ENCODE results near the gene LRMDA.

Gene LRMDA

DNA sequence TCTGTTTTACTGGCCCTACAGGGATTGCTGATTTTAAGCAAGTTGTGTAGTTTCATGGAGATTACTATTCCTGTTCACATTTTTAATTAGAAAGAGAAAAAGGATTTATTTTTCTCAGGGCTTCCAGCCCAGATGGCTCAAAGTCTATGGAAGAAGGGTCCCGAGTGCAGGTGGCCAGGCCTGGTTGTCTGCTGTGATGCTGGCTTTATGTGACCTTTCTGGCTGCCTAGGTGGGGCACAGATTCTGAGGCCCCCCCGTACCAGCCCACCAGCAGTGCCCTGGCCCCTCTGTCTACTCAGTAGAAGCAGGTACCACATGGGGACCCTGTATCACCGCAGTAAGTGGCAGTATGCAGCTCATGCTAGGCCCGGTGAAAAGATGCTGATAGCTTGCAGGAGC, 426.5 kb downstream of the LRMDA start:
- peaks cover 4% of the 10 kb centered on the region for H3K27me3 Mint-ChIP-seq (ENCODE audit: low read depth)
- no peaks in the 10 kb centered on the region for H3K36me3 Mint-ChIP-seq (ENCODE audit: low read depth)
- H3K27ac Mint-ChIP-seq: no peak overlapping the region
- TF ChIP-seq, protein P1, sequence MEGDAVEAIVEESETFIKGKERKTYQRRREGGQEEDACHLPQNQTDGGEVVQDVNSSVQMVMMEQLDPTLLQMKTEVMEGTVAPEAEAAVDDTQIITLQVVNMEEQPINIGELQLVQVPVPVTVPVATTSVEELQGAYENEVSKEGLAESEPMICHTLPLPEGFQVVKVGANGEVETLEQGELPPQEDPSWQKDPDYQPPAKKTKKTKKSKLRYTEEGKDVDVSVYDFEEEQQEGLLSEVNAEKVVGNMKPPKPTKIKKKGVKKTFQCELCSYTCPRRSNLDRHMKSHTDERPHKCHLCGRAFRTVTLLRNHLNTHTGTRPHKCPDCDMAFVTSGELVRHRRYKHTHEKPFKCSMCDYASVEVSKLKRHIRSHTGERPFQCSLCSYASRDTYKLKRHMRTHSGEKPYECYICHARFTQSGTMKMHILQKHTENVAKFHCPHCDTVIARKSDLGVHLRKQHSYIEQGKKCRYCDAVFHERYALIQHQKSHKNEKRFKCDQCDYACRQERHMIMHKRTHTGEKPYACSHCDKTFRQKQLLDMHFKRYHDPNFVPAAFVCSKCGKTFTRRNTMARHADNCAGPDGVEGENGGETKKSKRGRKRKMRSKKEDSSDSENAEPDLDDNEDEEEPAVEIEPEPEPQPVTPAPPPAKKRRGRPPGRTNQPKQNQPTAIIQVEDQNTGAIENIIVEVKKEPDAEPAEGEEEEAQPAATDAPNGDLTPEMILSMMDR (IDR thresholded peaks at IDR 0.05; ENCODE audit: unreplicated experiment in 3 of 3): no peak
- no peaks in the 10 kb centered on the region for H3K9me3 Mint-ChIP-seq
- H3K4me3 Mint-ChIP-seq: no peak overlapping the region
- no peaks in the 10 kb centered on the region for H3K4me1 Mint-ChIP-seq

DNA sequence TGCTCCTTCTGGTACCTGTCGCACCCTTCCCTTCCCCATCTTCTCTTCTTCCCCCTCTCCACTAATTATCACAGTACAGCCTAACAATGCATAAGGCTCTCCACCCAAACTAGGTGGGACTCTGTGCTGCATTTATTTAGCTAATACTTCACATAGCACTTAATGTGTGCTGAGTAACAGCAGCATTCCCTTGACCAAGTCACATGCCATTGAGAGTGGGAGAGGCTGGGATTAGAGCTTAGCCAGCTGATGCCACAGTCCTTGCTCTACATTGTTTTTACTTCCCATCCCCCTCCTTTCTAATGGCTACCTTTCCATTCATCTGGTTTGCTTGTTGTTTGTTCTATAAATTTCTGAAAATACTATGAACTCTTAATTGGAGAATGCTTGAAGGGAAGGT, 426.9 kb downstream of the LRMDA start:
- no peaks in the 10 kb centered on the region for H3K36me3 Mint-ChIP-seq (ENCODE audit: low read depth)
- H3K27ac Mint-ChIP-seq: no peak overlapping the region
- no peaks in the 10 kb centered on the region for H3K9me3 Mint-ChIP-seq
- no peaks in the 10 kb centered on the region for H3K4me1 Mint-ChIP-seq
- H3K4me3 Mint-ChIP-seq: no peak overlapping the region
- peaks cover 4% of the 10 kb centered on the region for H3K27me3 Mint-ChIP-seq (ENCODE audit: low read depth)
- TF ChIP-seq, protein P1 (IDR thresholded peaks at IDR 0.05; ENCODE audit: unreplicated experiment in 3 of 3): no peak

GRCh38 chr10:75859141-75859540, 427.7 kb downstream of the LRMDA start:
- H3K27ac Mint-ChIP-seq: no peak overlapping the region
- TF ChIP-seq, protein P1 (IDR thresholded peaks at IDR 0.05; ENCODE audit: unreplicated experiment in 3 of 3): no peak
- H3K36me3 Mint-ChIP-seq (ENCODE audit: low read depth): no peaks in the 10 kb centered on the region
- H3K27me3 Mint-ChIP-seq (ENCODE audit: low read depth): peaks cover 4% of the 10 kb centered on the region
- H3K4me3 Mint-ChIP-seq: no peak overlapping the region
- H3K9me3 Mint-ChIP-seq: no peaks in the 10 kb centered on the region
- H3K4me1 Mint-ChIP-seq: no peaks in the 10 kb centered on the region

DNA sequence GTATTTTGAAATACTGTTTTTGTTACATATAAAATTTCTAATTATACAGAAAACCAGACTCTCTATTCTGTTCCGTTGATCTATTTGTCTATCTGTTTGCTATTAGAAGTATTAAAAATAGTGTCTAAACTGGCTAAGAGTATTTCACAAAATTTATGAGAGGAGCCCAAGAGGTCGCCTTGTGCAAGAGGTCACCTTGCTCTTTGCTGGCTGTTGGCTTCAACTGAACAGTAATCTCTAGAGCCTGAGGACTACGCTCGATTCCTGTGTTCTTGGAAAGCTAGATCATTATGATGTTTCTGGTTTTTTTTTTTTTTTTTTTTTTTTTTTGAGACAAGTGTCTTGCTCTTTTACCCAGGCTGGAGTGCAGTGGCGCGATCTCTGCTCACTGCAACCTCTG, 428.6 kb downstream of the LRMDA start:
- H3K4me3 Mint-ChIP-seq: no peak overlapping the region
- TF ChIP-seq, protein P1 (IDR thresholded peaks at IDR 0.05; ENCODE audit: unreplicated experiment in 3 of 3): no peak
- no peaks in the 10 kb centered on the region for H3K36me3 Mint-ChIP-seq (ENCODE audit: low read depth)
- H3K4me1 Mint-ChIP-seq: no peaks in the 10 kb centered on the region
- H3K27me3 Mint-ChIP-seq (ENCODE audit: low read depth): peaks cover 4% of the 10 kb centered on the region
- H3K27ac Mint-ChIP-seq: no peak overlapping the region
- no peaks in the 10 kb centered on the region for H3K9me3 Mint-ChIP-seq

- TF ChIP-seq, protein P1 (IDR thresholded peaks at IDR 0.05; ENCODE audit: unreplicated experiment in 3 of 3): no peak
- H3K27ac Mint-ChIP-seq: no peak overlapping the region
- no peaks in the 10 kb centered on the region for H3K36me3 Mint-ChIP-seq (ENCODE audit: low read depth)
- no peaks in the 10 kb centered on the region for H3K9me3 Mint-ChIP-seq
- H3K4me3 Mint-ChIP-seq: no peak overlapping the region
- peaks cover 12% of the 10 kb centered on the region for H3K27me3 Mint-ChIP-seq (ENCODE audit: low read depth)
- peaks cover 8% of the 10 kb centered on the region for H3K4me1 Mint-ChIP-seq
Measured at GRCh38 chr10:75861582-75861981, 430.2 kb downstream of the LRMDA start.

- no peak overlapping the region for H3K27ac Mint-ChIP-seq
- H3K9me3 Mint-ChIP-seq: no peaks in the 10 kb centered on the region
- peaks cover 23% of the 10 kb centered on the region for H3K27me3 Mint-ChIP-seq (ENCODE audit: low read depth)
- H3K36me3 Mint-ChIP-seq (ENCODE audit: low read depth): no peaks in the 10 kb centered on the region
- H3K4me1 Mint-ChIP-seq: peaks cover 11% of the 10 kb centered on the region
- H3K4me3 Mint-ChIP-seq: no peak overlapping the region
- TF ChIP-seq, protein P1 (IDR thresholded peaks at IDR 0.05; ENCODE audit: unreplicated experiment in 3 of 3): no peak
Measured at GRCh38 chr10:75862935-75863334, 431.5 kb downstream of the LRMDA start.
